Stimulated activated CD4-positive, alpha-beta T cell treated with anti-CD3 and anti-CD28 coated beads, TNF-alpha, amount 100 ng/mL, for 24 hours (primary cell): ENCODE results near the gene MACROD2.
"Not testable (repeated sequence)": the region's sequence is repeated elsewhere in the genome, so short reads cannot be mapped to it uniquely, and the experiment has no call there.

Experiments
- DNase-seq, 3 experiments: peaks; one replicate each; pipeline ENCODE4 v3.0.0-alpha.2; 2020; ENCODE audit warnings: low read depth in 3 of 3

MACROD2 gene

DNA sequence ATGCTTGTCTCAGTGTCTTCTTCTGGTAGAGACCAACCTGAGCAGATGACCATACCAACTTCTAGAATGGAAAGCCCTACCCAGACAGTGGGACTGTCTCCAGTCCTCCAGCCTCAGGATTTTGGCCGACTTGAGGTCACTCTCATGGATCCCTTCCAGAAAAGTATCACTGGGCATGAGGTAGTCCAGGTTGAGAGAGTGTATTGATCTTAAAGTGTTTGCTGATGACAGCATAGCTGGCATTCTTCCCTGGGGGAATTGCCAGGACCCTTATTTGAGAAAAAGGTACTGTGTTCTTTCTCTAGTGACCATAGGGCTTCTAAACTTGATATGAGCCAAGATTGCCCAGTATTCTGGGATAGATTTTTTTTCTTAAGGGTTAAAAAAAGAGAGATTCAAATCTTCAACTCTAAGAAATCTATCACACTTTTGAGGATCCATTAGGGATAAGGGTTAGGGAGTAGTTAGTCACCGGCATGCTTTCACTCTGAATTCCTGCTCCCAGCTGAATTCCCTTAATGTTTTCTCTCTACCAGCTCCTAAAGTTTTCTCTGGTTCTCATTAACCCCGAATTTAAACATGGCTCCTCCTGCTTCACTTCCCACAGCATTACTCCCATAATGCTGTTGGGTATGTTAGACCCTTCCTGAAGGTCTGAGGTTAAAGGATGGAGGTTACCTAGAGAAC is 415.7 kb downstream of the MACROD2 start:
- DNase-seq = no peak

DNA sequence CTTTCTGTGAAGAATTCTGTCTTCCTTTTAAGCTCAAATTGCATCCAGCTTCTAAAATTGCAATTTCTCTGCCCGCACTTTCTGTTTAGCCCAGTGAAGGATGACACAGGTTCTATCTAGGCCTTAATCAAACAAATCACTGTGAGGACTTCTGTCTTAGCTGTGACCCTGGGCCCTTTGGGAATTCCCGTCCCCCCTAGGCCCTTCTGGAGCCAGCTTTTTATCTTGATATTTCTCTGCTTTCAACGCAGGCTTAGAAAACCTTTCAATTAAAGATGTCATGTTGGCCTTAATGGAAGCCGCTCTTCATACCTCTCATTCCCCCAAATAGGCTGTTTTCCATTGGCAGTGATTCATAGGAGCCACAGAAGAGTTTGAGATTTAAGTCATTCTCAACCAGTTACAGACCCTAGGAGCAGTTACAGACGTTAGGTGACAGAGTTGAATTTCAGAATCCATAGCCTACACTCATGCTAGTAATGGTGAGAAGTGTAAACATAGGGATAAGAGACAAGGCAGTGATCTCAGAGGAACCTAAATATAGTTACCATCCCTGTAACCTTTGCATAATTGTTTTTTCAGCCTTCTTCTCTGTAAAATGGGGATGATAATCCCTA is 416.9 kb downstream of the MACROD2 start:
- no peak for DNase-seq

DNA sequence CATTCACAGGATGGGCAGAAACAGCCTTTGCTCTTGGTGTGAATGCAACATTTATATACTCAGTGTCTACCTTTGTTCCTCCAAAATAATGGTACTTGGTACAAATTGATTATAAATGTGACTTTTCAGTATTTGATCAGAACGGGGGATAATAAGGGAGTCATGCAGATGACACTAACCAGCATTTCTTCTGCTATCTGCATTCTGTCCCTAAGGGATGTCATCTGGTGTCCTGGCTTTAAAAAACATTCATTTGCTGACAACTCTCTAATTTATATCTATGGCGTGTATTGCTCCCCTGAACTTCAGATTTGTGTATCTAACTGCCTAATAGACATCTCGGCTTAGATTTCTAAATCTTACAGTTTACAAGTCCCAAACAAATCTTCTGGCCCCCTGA is 418.5 kb downstream of the MACROD2 start:
- no peak for DNase-seq

DNA sequence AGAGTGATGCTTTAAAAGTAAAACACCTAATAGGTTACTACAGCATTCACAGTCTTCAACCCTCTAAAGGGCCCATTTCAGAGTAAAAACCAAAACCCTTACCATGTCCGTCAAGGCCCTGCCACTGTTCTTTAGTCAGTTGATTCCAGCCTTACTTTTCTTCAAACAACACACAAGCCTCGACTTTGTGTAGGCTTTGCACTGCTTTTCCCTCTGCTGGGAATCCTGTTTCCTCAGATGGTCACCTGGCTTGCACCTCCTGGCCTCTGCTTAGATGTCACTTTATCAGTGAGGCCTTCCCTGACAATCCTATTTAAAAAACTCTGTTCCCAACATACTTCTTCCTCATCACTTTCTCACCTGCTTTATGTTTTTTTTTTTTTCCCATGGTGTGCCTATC is 419.2 kb downstream of the MACROD2 start:
- no peak for DNase-seq

DNA sequence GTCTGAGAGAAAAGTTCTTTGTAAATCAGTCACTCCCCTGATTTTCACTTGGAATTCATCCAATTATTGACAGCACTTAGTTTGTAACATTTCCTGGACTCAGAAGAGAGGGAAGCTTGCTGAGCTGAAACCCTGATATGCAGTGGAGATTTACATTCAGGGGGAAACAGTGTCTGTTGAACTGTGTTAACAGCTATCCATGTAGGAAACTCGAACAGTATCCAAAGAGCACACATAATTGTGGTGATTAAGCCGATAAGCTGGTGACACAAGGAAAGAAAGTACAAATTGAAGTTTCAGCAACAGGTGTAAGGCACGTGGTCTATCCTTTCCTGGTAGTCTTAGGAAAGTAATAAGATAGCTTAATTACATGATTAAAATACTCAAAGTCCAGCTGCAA is 420.2 kb downstream of the MACROD2 start:
- DNase-seq = no peak

DNA sequence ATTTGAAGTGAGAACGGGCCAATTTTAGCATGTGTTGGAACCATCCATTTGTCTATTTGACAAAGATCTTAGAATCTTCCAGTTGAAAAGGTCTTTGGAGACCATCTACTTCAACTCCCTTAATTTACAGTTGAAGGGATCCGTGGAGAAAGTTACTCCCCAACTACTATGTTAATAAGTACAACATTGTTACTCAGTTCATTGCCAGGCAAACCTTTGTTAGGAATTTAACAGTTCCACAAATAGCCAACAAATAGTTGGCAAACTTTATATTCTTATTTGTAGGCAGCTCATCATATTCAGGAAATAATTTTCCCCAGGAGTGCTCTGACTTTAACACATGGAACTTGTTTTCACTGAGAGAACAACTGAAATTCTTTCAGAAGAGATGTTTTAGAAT is 423.1 kb downstream of the MACROD2 start:
- DNase-seq = no peak

DNA sequence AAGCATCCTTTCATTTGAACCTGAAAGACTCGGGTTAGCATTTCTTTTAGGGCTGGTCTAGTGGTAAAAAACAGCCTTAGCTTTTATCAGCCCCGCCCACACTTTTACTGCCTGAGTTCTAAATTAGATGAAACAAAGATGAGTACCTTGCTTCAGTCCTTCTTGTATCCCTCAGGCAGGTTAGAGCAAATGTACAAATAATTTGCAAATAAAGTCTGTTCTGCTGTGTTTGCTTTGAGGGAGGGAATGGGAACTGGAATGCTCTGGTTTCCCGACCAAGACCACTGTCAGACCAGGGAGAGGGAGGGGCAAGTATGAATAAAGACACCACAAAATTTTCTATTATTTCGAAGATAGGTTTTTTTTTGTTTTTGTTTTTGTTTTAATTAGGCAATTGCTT is 427.6 kb downstream of the MACROD2 start:
- no peak for DNase-seq

DNA sequence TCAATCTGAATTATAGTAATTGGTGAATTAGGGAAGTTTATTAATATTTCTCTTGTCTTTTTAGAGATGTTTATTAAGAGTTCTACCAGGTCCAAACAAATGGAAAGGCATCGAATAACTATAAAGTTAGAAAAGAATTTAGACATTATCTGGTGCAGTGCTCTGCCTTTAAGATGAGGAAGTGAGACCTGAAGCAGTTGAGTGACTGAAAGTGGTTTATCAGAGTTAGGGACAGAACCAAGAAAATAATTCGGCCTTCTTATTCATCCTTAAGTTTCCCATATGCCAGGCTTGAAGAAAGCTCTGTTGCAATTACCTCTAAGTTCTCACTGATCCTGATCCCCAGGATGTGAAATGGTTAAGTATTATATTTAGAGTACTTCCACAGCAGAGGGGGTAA is 436.3 kb downstream of the MACROD2 start:
- no peak for DNase-seq

DNA sequence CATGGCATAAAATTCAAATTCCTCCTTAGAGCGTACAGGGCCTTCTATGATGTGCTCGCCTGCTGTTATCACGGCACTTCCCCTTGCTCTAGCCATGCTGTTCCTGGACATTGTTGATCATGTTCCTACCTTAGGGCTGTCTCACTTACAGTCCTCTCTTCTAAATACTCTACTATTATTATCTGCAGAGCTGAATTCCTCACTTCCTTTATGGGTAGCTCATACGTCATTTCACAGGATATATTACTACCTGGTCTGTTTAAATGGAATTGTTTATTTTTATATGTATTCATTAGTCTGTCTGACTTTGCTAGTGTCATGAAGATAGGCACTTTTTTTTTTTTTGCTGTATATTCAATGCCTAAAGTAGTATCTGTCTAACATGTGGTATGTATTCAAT is 436.8 kb downstream of the MACROD2 start:
- no peak for DNase-seq

DNA sequence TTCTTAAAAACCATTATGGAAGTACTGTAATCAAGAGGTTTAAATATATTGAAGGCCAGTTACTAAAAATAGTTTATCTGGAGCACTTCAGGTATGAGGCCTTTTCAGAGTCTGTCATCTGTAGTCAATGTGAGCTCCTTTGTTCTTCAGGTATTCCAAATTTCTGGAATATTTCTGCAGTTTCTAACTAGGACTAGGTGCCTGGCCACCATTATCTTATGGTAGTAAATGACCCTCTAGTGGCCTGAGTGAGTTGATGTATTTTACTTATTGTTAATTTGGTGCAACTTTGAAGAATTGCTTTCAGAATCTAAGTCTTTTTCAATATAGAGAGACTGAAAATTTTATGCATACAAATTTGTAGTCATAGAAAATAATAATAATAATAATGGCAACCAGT is 437.3 kb downstream of the MACROD2 start:
- DNase-seq = no peak

DNA sequence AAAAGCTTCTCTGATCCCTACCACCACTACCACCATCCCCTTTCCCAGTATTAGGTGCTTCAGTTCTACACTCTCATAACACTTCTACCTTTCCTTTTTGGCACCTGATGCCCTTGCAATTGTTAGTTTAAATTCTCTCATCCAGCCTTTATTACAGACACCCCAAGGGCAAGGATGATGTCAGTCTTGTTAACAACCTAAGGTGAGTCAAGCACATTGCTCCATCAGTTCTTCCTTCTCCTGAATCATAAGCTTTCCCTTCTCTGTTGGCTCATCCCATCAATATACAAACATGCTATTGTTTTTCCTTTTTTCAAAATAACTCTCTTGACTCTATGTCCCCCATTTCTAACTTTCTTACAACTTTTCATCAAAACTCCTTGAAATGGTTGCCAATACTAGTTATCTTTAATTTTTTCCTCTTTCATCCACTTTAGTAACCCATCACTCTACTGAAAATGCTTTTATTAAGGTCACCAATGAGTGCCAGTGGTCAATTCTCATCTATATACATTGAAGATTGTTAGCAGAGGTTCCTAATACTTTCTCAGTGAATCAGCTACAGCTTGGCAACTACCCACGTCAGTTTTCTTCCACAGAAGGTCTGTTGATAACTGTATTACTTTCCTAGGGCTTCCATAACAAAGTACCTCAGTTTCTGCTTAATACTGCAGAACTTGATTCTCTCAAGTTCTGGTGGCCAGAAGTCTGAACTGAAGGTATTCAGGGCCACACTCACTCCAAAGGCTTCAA is 439.2 kb downstream of the MACROD2 start:
- DNase-seq = no peak

DNA sequence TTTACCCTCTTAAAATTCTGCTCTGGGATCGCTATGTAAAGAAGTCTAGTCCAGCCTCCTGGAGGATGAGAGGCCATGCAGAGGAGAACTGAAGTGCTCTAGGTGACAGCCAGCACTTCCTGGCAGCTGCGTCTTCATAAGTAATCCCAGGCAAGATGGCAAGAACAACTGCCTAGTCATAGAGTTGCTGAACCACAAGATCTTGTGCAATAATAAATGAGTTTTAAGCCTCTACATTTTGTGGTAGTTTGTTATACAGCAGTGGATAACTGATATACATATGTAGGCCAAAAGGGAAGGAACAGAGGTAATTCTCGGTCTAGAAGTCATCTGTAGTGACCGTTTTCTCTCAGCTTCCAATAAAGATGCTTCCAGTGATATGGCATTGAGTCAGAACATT is 445.9 kb downstream of the MACROD2 start:
- no peak for DNase-seq

DNA sequence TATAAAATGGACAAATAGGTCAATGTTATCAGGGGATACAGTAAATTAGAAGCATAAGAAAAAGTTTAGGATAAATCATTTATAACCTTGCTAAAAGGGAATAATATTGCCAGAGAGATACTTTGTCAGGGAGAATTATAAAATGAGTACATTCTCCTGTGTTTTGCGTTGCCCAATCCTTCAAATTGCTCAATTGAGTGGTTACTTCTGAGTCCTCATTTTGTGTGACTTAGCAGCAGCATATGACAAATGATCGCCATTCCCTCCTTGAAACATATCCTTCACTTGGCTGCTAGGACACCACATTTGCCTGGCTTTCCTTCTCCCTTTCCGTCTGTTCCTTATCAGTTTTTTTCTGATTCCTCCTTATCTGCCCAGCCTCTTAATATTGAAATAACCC is 448.8 kb downstream of the MACROD2 start:
- no peak for DNase-seq

DNA sequence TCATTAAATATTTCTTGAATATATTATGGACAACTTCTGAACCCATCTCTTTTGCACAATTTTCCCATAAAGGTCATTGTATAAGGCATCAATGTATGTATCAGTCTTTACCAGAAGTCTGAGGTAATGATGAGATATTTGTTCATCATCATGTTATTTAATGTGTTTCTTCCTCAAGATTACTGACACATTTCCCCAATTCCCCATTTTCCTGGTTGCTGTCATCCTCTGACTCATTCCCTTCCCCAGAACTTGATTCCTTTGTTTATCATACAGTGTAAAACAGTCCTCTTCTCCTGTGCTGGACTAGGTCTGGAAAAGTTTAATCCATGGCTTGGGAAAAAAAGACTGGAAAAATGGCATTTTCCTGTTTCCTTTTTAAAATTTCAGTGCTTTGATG is 450.0 kb downstream of the MACROD2 start:
- DNase-seq = no peak

DNA sequence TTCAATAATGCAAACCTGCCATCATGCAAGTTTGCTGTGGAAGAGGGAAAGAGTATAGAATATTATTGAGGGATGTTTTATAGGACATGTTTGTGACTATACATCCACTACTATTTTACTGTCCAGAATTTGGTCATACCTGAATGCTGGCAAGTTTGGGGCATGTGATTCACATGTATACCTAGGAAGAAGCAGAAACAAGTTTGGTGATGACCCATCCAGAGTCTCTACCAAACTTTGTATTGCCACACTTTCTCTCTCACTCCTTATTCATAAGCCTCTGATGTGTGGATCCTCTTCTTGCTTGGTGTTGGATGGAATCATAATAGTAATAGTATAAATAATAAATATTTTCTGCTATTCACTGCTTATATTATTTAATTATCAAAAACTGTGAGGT is 450.6 kb downstream of the MACROD2 start:
- DNase-seq = no peak

DNA sequence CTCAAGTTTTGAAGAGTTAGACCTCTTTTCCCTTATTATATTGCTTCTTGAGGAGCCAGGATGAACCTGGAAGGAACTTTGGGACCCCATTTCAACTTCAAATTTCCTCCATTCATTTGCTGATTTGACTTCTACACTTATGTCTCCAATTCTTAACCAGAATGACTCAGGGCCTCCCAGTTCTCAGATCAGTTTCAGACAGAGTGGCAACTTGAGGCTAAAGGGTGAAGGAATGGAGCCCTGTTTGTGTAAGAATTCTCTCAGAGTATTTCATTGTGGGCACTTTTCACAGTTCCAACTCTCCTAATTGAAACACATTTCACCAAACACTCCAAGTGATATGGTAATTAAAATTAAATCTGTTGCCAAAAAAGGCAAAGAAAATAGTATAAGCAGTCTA is 451.1 kb downstream of the MACROD2 start:
- no peak for DNase-seq

DNA sequence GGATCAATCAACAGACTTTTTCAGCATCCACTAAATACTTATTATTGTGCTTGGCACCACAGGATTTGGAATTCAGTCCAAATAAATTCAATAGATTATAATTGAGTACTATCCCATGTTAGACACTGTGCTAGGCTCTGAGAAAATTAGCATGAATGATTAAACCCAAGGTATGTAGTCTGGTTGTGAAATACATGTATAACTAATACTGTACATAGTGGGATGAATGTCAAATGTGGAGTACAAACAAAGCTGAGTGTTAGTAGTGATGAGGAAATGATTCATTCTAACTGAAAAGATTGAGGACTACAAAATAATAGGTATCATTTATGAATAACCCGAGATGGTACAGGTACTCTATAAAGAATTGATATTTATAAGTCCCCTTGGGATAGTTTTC is 454.0 kb downstream of the MACROD2 start:
- no peak for DNase-seq

DNA sequence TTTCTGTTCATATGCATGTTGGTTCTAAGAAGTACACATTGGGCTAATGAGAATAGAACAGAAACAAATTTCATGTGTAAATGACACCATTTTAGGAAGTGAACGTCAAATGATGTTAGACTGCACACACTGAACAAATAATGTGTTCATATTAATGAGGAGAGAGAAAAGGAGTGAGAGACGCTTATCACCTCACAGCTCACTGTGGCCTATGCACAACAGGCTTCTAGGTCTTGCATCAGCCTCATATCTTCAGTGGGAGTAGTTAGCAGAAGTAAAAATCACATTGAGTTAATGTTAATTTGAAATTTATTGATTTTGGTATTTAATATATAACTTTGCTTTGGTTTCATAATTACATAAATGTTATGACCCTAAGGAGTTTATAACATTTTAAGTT is 454.9 kb downstream of the MACROD2 start:
- DNase-seq = no peak

DNA sequence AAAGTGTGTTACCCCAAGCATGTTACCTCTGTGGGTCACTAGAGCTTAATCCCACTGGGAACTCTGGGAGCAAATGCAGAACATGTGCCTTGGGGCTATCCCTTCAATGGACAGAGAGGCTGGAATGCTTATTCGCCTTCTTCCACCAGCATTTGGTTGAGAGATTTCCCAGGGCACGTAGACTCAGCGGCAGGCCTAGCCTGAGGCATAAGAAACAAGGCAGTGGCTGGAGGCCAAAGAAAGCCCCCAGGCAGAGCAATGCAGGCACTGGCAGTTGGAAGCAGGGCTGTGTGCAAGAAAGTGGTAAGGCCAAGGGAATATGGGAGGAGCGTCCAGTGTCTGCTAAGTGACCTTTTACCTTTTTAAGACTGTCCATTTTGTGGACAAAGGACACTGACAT is 456.1 kb downstream of the MACROD2 start:
- DNase-seq = no peak

DNA sequence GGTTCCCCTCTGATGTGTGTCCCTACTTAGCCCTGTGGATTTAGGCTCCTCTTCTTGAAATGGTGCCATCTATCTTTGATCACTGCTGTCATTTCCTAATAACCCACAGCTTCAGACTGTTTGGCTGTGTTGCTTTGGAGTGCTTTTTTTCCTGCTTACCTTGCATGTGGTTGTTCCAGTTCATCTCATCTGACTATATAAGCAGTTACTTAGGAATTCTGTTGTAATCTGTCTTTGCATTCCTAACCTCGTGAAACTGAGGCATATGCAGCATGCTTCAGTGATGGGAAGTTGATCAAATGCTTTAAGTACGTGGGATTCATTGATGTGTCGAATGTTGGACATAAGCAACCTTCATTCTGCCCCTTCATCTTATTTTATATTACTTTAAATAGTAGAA is 457.9 kb downstream of the MACROD2 start:
- no peak for DNase-seq

DNA sequence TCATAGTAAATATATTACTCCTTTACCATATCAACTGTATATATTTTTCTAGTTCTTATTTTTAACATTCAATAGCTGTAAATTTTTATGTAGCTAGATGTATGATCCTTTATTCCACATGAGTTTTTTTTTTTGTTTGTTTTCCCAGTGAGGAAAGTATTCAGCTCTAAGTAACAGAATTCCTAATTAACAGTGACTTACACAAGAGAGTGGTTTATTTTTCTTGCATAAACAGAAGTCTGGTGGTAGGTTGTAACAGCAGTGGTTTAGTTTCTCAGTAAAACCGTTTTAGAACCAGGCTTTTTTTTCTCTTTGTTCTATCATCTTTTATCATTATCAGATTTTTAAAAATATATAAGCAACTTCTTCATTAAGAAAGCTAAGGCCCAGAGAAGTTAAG is 459.0 kb downstream of the MACROD2 start:
- DNase-seq = no peak

DNA sequence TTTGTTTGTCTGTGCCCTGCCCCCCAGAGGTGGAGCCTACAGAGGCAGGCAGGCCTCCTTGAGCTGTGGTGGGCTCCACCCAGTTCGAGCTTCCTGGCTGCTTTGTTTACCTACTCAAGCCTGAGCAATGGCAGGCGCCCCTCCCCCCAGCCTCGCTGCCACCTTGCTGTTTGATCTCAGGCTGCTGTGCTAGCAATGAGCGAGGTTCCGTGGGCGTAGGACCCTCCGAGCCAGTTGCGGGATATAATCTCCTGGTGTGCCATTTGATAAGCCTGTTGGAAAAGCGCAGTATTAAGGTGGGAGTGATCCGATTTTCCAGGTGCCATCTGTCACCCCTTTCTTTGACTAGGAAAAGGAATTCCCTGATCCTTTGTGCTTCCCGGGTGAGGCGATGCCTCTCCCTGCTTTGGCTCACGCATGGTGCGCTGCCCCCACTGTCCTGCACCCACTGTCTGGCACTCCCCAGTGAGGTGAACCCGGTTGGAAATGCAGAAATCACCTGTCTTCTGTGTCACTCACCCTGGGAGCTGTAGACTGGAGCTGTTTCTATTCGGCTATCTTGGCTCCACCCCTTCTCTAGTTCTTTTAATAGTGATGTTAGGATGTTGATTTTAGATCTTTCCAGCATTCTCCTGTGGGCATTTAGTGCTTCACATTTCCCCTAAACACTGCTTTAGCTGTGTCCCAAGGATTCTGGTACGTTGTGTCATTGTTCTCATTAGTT is 471.9 kb downstream of the MACROD2 start:
- DNase-seq = not testable (repeated sequence)
